B cell (primary cell): Measurements from ENCODE around the gene CYP17A1. TPM values are rescaled to one million over a fixed set of nuclear protein-coding genes. Genes with fewer than 3 reads are reported as not detected.

ENCODE experiments used
- ATAC-seq: fragments of 200-7000 bp; cut with Tn5 transposase; one replicate; pipeline ENCODE4 v1.10.0; 2021; ENCODE audit warnings: low read depth, mild to moderate bottlenecking, moderate number of reproducible peaks, moderate library complexity
- CTCF ChIA-PET: fragments of 350-600 bp; sonication (Branson Sonifier 250); formaldehyde crosslinking; loops from one replicate; lab custom pipeline; 2021; ENCODE audit warnings: antibody characterized with exemption, inconsistent platforms; lab: Charles Lee
- POLR2A ChIA-PET: fragments of 350-600 bp; sonication (Branson Sonifier 250); formaldehyde crosslinking; loops from one replicate; lab custom pipeline; 2021; ENCODE audit warnings: antibody characterized with exemption; lab: Charles Lee
- DNase-seq: peaks from one replicate; pipeline ENCODE4 v3.0.0; 2013
- H2AFZ ChIP-seq: 2 replicates; pipeline ENCODE4 v1.6.1; 2012; ENCODE audit warnings: mild to moderate bottlenecking, low read depth, low read length; ENCODE audit not compliant: insufficient read depth, poor library complexity, severe bottlenecking
- H3K27ac ChIP-seq, 2 donors: 1 replicate in 1 of 2; 2 replicates in 1 of 2; pipeline ENCODE4 v1.5.1; 2012 to 2013; ENCODE audit warnings: low read length in 2 of 2, mild to moderate bottlenecking in 2 of 2, moderate library complexity in 1 of 2
- H3K27me3 ChIP-seq, 4 experiments: fragments of 200-600 bp in 1 of 4; sonication (generic) in 1 of 4; replicated peaks in 1 of 4; 1 replicate in 2 of 4; 2 replicates in 2 of 4; pipeline versions ENCODE4 v1.6.1 to v1.7.0; 2013 to 2016; ENCODE audit warnings: low read length in 3 of 4, mild to moderate bottlenecking in 2 of 4, mixed read lengths in 1 of 4, moderate library complexity in 1 of 4; ENCODE audit not compliant: insufficient read depth in 4 of 4, control insufficient read depth in 3 of 4; ENCODE audit errors: control extremely low read depth in 1 of 4
- H3K36me3 ChIP-seq, 2 experiments: replicated peaks in 1 of 2; 1 replicate in 1 of 2; 2 replicates in 1 of 2; pipeline versions ENCODE4 v1.6.1 to v1.7.1; 2013; ENCODE audit warnings: low read length in 1 of 2; ENCODE audit not compliant: insufficient read depth in 2 of 2, control insufficient read depth in 1 of 2; ENCODE audit errors: control extremely low read depth in 1 of 2, extremely low read depth in 1 of 2
- H3K4me1 ChIP-seq, 2 donors: fragments of 200-600 bp in 1 of 2; sonication (generic) in 1 of 2; 1 replicate in 1 of 2; 2 replicates in 1 of 2; pipeline versions ENCODE4 v1.5.1 to v1.6.1; 2013 to 2017; ENCODE audit warnings: low read length in 2 of 2; ENCODE audit not compliant: control insufficient read depth in 2 of 2, insufficient read depth in 2 of 2
- H3K4me2 ChIP-seq: replicated peaks from 2 replicates; pipeline ENCODE3; 2012; ENCODE audit warnings: mild to moderate bottlenecking, low read depth, low read length; ENCODE audit not compliant: poor library complexity, severe bottlenecking
- H3K4me3 ChIP-seq, 5 experiments: fragments of 200-600 bp in 1 of 5; sonication (generic) in 1 of 5; 1 replicate in 3 of 5; 2 replicates in 2 of 5; pipeline versions ENCODE4 v1.5.1 to v1.7.0; 2011 to 2016; ENCODE audit warnings: low read length in 4 of 5, mild to moderate bottlenecking in 4 of 5, low read depth in 2 of 5, control low read depth in 1 of 5, moderate library complexity in 1 of 5; ENCODE audit not compliant: insufficient read depth in 1 of 5; ENCODE audit errors: control extremely low read depth in 1 of 5, extremely low read depth in 1 of 5
- H3K79me2 ChIP-seq: fragments of 200-600 bp; sonication (generic); one replicate; pipeline ENCODE4 v1.6.0; 2016; ENCODE audit warnings: low read length; ENCODE audit not compliant: control insufficient read depth, insufficient read depth
- H3K9ac ChIP-seq: fragments of 200-600 bp; sonication (generic); 2 replicates; pipeline ENCODE4 v1.6.1; 2017; ENCODE audit warnings: mild to moderate bottlenecking, low read length, moderate library complexity
- H3K9me3 ChIP-seq, 3 donors: one replicate each; pipeline versions ENCODE4 v1.6.1 to v1.7.1; 2013; ENCODE audit warnings: low read length in 2 of 3; ENCODE audit not compliant: control insufficient read depth in 2 of 3, insufficient read depth in 1 of 3; ENCODE audit errors: control extremely low read depth in 1 of 3
- H4K20me1 ChIP-seq: 2 replicates; pipeline ENCODE4 v1.6.0; 2012; ENCODE audit warnings: mild to moderate bottlenecking, low read length; ENCODE audit not compliant: insufficient read depth, control insufficient read depth, poor library complexity, severe bottlenecking
- H3K27ac Mint-ChIP-seq: one replicate; pipeline ENCODE4 v1.8.0; 2021; ENCODE audit warnings: mixed read lengths
- H3K27me3 Mint-ChIP-seq: one replicate; pipeline ENCODE4 v1.8.0; 2021; ENCODE audit warnings: mixed read lengths
- H3K4me1 Mint-ChIP-seq: one replicate; pipeline ENCODE4 v1.8.0; 2021; ENCODE audit warnings: mixed read lengths
- H3K4me3 Mint-ChIP-seq: one replicate; pipeline ENCODE4 v1.8.0; 2021; ENCODE audit warnings: mixed read lengths
- H3K9me3 Mint-ChIP-seq: one replicate; pipeline ENCODE4 v1.8.0; 2022; ENCODE audit warnings: mixed read lengths; ENCODE audit not compliant: insufficient read depth
- EZH2 ChIP-seq: IDR thresholded peaks from 2 replicates; pipeline ENCODE4 v1.6.1; 2012; ENCODE audit warnings: borderline replicate concordance, low read depth, mild to moderate bottlenecking, moderate library complexity, low read length; ENCODE audit not compliant: insufficient read depth, poor library complexity, severe bottlenecking
- WGBS: methylation state at CpG from one replicate; pipeline ENCODE4 v1.1.5; 2013; ENCODE audit warnings: missing lambda C conversion rate; ENCODE audit not compliant: insufficient coverage; 5-methylcytosine and 5-hydroxymethylcytosine counted together
- intact Hi-C: fragments of 100-400 bp; cut with micrococcal nuclease; formaldehyde crosslinking; loops from one replicate; pipeline ENCODE4 v1.10.0; 2022
- polyA plus RNA-seq: library from polyadenylated mRNA; depleted of rRNA; stranded (reverse); fragments of >200 nt; gene quantifications from 2 replicates; pipeline ENCODE4 v1.2.3, GENCODE V29; 2012
- total RNA-seq, 2 donors: library from RNA; stranded (reverse); fragments of 120-200 nt in 1 of 2; gene quantifications; 1 replicate in 1 of 2; 2 replicates in 1 of 2; pipeline versions ENCODE4 v1.2.3 to v1.2.4, GENCODE V29; 2013 to 2022
- TF ChIP-seq, protein P1 (sequence below): fragments of 200-600 bp; IDR thresholded peaks from one replicate; pipeline ENCODE4 v1.8.0; 2022; ENCODE audit warnings: antibody characterized with exemption, mild to moderate bottlenecking

Gene CYP17A1
- total and polyA plus RNA-seq, 2 donors (not counting 1 experiment from before 2014, with no cell fraction given) = not detected

DNA sequence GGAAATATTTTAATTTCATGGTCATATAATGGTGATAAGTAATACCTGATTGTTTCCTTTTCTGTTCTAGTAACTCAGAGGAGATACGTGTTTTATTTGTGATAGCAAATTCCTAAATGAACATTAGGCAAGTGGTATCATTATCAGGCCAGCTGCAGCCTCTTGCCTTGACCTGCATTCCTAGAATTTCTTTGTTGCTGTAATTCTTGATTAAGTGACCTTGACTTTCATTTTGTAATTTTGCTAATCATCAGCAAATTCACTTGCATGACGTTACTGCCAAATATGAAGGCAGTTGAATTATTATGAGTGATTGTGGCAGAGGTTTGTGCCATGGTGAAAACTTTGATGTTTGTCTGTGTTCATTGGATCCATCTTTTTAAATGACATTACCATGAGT is 26.4 kb upstream of the CYP17A1 start:
- intact Hi-C loops = no loop called here
- no peak overlapping the region for H3K4me3 Mint-ChIP-seq

GRCh38 chr10:102859911-102860310 is 22.7 kb upstream of the CYP17A1 start:
- H3K27me3 ChIP-seq = no peaks in the 10 kb centered on the region
- H3K36me3 ChIP-seq = peaks cover 4 to 21% of the 10 kb centered on the region in 2 experiments
- TF ChIP-seq, protein P1, sequence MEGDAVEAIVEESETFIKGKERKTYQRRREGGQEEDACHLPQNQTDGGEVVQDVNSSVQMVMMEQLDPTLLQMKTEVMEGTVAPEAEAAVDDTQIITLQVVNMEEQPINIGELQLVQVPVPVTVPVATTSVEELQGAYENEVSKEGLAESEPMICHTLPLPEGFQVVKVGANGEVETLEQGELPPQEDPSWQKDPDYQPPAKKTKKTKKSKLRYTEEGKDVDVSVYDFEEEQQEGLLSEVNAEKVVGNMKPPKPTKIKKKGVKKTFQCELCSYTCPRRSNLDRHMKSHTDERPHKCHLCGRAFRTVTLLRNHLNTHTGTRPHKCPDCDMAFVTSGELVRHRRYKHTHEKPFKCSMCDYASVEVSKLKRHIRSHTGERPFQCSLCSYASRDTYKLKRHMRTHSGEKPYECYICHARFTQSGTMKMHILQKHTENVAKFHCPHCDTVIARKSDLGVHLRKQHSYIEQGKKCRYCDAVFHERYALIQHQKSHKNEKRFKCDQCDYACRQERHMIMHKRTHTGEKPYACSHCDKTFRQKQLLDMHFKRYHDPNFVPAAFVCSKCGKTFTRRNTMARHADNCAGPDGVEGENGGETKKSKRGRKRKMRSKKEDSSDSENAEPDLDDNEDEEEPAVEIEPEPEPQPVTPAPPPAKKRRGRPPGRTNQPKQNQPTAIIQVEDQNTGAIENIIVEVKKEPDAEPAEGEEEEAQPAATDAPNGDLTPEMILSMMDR = no peak
- no peak for TF ChIP-seq EZH2
- Mint-ChIP-seq H3K9me3 (no peaks in the 10 kb centered on the region), H3K27ac (no peak overlapping the region), H3K27me3 (no peaks in the 10 kb centered on the region), H3K4me1 (peaks cover 8% of the 10 kb centered on the region), H3K4me3 (no peak overlapping the region)
- DNase-seq (no peak), ATAC-seq (no peak)
- no peaks in the 10 kb centered on the region for H3K4me1 ChIP-seq
- ChIA-PET POLR2A (interaction anchor here (0.7 kb wide), 1 partner anchor 84 kb away, joined by 4 read pairs; no protein-coding TSS in a partner anchor), CTCF (no interaction called here)
- no peak overlapping the region for H3K4me2 ChIP-seq
- 100% methylated on average over 1 of the region's 2 CpGs for WGBS
- H3K4me3 ChIP-seq = no peak overlapping the region
- no peak overlapping the region for H3K9ac ChIP-seq
- H2AFZ ChIP-seq = no peak overlapping the region
- peaks cover 6% of the 10 kb centered on the region for H3K79me2 ChIP-seq
- intact Hi-C loops = no loop called here
- no peaks in the 10 kb centered on the region for H3K9me3 ChIP-seq
- H4K20me1 ChIP-seq = no peaks in the 10 kb centered on the region
- no peak overlapping the region for H3K27ac ChIP-seq

More for the DNA sequence above, 26.4 kb upstream of the CYP17A1 start:
- no peaks in the 10 kb centered on the region for H4K20me1 ChIP-seq
- H3K79me2 ChIP-seq = no peaks in the 10 kb centered on the region
- no peak overlapping the region for H3K27ac ChIP-seq
- DNase-seq = no peak
- ChIA-PET POLR2A (no interaction called here), CTCF (no interaction called here)
- no peak for TF ChIP-seq EZH2
- TF ChIP-seq, protein P1 = no peak
- H3K9me3 ChIP-seq = no peaks in the 10 kb centered on the region
- no peaks in the 10 kb centered on the region for H3K4me1 ChIP-seq
- ATAC-seq = no peak
- Mint-ChIP-seq H3K4me1 (no peaks in the 10 kb centered on the region), H3K9me3 (no peaks in the 10 kb centered on the region), H3K27ac (no peak overlapping the region), H3K27me3 (peaks cover 3% of the 10 kb centered on the region)
- no peak overlapping the region for H3K4me3 ChIP-seq
- WGBS = 100% methylated on average over 1 of the region's 2 CpGs
- H3K9ac ChIP-seq = no peak overlapping the region
- H3K4me2 ChIP-seq = no peak overlapping the region
- H2AFZ ChIP-seq = no peak overlapping the region
- peaks cover 7 to 25% of the 10 kb centered on the region in 2 experiments for H3K36me3 ChIP-seq
- H3K27me3 ChIP-seq = no peaks in the 10 kb centered on the region
